ENCODE results near the gene VHLL. TPM values are rescaled to one million over a fixed set of nuclear protein-coding genes. Genes with fewer than 3 reads are reported as not detected.

The VHLL gene
- total RNA-seq, 1 experiment from 2014 or later, result 1.1 TPM

GRCh38 chr1:156281281-156281680 lies 17.8 kb downstream of the VHLL start:
- Histone ChIP-seq H3K27ac (ENCODE audit: low read length) (peak overlapping the region; percentile 76), H3K4me1 (ENCODE audit: insufficient read depth, low read length) (peaks cover 32% of the 10 kb centered on the region), H3K27me3 (ENCODE audit: low read length) (no peaks in the 10 kb centered on the region), H3K4me2 (ENCODE audit: low read length) (peak overlapping the region; percentile 95), H3F3A (ENCODE audit: low read length, unreplicated experiment) (no peaks in the 10 kb centered on the region), H4K20me1 (ENCODE audit: low read length) (peaks cover 36% of the 10 kb centered on the region), H3K79me2 (ENCODE audit: low read length) (peaks cover 73% of the 10 kb centered on the region), H2AFZ (ENCODE audit: low read length) (no peak overlapping the region), H3K9ac (ENCODE audit: low read length) (peak overlapping the region; percentile 98), H3K9me2 (replicated peaks; ENCODE audit: low read length) (no peaks in the 10 kb centered on the region), H3K4me3 (ENCODE audit: low read length) (peak overlapping the region; percentile 86), H3K9me3 (ENCODE audit: low read length) (no peaks in the 10 kb centered on the region), H3K36me3 (ENCODE audit: low read depth, low read length) (peaks cover 36% of the 10 kb centered on the region)
- TF ChIP-seq EZH2phosphoT487 (IDR thresholded peaks at IDR 0.05; ENCODE audit: borderline replicate concordance, low read length) (no peak), EZH2 (IDR thresholded peaks at IDR 0.05; ENCODE audit: low read length, unreplicated experiment) (no peak), CTCF (conservative IDR thresholded peaks at IDR 0.05; ENCODE audit: low read depth, low read length) (no peak)
- BruUV-seq (replicated peaks), result no TSS peak
- ATAC-seq, result no peak
- POLR2A ChIA-PET (ENCODE audit: unreplicated experiment), result no interaction called here
- DNase-seq, result peak; percentile 29
- intact Hi-C loops (cut with micrococcal nuclease), result no loop called here
- CTCF ChIA-PET, result interaction anchor here (0.7 kb wide), 1 partner anchor 198 kb away, joined by 3 read pairs; no protein-coding TSS in a partner anchor

GRCh38 chr1:156279837-156280236 lies 19.3 kb downstream of the VHLL start:
- intact Hi-C loops (cut with micrococcal nuclease), result no loop called here
- POLR2A ChIA-PET (ENCODE audit: unreplicated experiment), result no interaction called here

More at GRCh38 chr1:156279837-156280236, 19.3 kb downstream of the VHLL start:
- no peak for TF ChIP-seq CTCF (conservative IDR thresholded peaks at IDR 0.05; ENCODE audit: low read depth, low read length)
- TF ChIP-seq EZH2 (IDR thresholded peaks at IDR 0.05; ENCODE audit: low read length, unreplicated experiment), result no peak
- DNase-seq (no peak), ATAC-seq (no peak)
- Histone ChIP-seq H3F3A (ENCODE audit: low read length, unreplicated experiment) (no peaks in the 10 kb centered on the region), H4K20me1 (ENCODE audit: low read length) (peaks cover 36% of the 10 kb centered on the region), H3K9ac (ENCODE audit: low read length) (no peak overlapping the region), H3K4me1 (ENCODE audit: insufficient read depth, low read length) (peaks cover 30% of the 10 kb centered on the region), H2AFZ (ENCODE audit: low read length) (no peak overlapping the region), H3K79me2 (ENCODE audit: low read length) (peaks cover 69% of the 10 kb centered on the region), H3K4me3 (ENCODE audit: low read length) (no peak overlapping the region), H3K27me3 (ENCODE audit: low read length) (no peaks in the 10 kb centered on the region), H3K36me3 (ENCODE audit: low read depth, low read length) (peaks cover 47% of the 10 kb centered on the region), H3K4me2 (ENCODE audit: low read length) (no peak overlapping the region), H3K27ac (ENCODE audit: low read length) (no peak overlapping the region), H3K9me2 (replicated peaks; ENCODE audit: low read length) (no peaks in the 10 kb centered on the region), H3K9me3 (ENCODE audit: low read length) (no peaks in the 10 kb centered on the region)
- BruUV-seq (replicated peaks), result no TSS peak
- CTCF ChIA-PET, result no interaction called here
